Measurements from ENCODE around the gene MAN1C1. TPM values are rescaled to one million over a fixed set of nuclear protein-coding genes. Genes with fewer than 3 reads are reported as not detected.

Gene MAN1C1
- total RNA-seq, 1 donor from 2014 or later = 5.4 TPM

- H3K27me3 Mint-ChIP-seq (ENCODE audit: unreplicated experiment) = no peaks in the 10 kb centered on the region
- DNase-seq = no peak
- H3K27ac Mint-ChIP-seq (ENCODE audit: unreplicated experiment) = no peak overlapping the region
- H3K4me1 Mint-ChIP-seq (ENCODE audit: low read depth, unreplicated experiment) = peaks cover 3% of the 10 kb centered on the region
- no peaks in the 10 kb centered on the region for H3K36me3 Mint-ChIP-seq (ENCODE audit: unreplicated experiment)
- TF ChIP-seq CTCF (IDR thresholded peaks at IDR 0.05; ENCODE audit: partially characterized antibody, unreplicated experiment) = no peak
- no peak overlapping the region for H3K4me3 Mint-ChIP-seq (ENCODE audit: unreplicated experiment)
- H3K9me3 Mint-ChIP-seq (ENCODE audit: unreplicated experiment) = peaks cover 1% of the 10 kb centered on the region
Measured at GRCh38 chr1:25672763-25673409, 56.3 kb downstream of the MAN1C1 start.

GRCh38 chr1:25673456-25673855 is 56.9 kb downstream of the MAN1C1 start:
- Mint-ChIP-seq H3K4me1 (ENCODE audit: low read depth, unreplicated experiment) (peaks cover 3% of the 10 kb centered on the region), H3K27me3 (ENCODE audit: unreplicated experiment) (no peaks in the 10 kb centered on the region), H3K9me3 (ENCODE audit: unreplicated experiment) (peaks cover 1% of the 10 kb centered on the region), H3K4me3 (ENCODE audit: unreplicated experiment) (no peak overlapping the region), H3K27ac (ENCODE audit: unreplicated experiment) (no peak overlapping the region), H3K36me3 (ENCODE audit: unreplicated experiment) (no peaks in the 10 kb centered on the region)
- no peak for TF ChIP-seq CTCF (IDR thresholded peaks at IDR 0.05; ENCODE audit: partially characterized antibody, unreplicated experiment)
- no peak for DNase-seq

GRCh38 chr1:25673962-25674806 is 57.6 kb downstream of the MAN1C1 start:
- DNase-seq = no peak
- Mint-ChIP-seq H3K4me3 (ENCODE audit: unreplicated experiment) (no peak overlapping the region), H3K36me3 (ENCODE audit: unreplicated experiment) (no peaks in the 10 kb centered on the region), H3K4me1 (ENCODE audit: low read depth, unreplicated experiment) (peaks cover 3% of the 10 kb centered on the region), H3K27ac (ENCODE audit: unreplicated experiment) (no peak overlapping the region), H3K9me3 (ENCODE audit: unreplicated experiment) (peaks cover 1% of the 10 kb centered on the region), H3K27me3 (ENCODE audit: unreplicated experiment) (peaks cover 2% of the 10 kb centered on the region)
- TF ChIP-seq CTCF (IDR thresholded peaks at IDR 0.05; ENCODE audit: partially characterized antibody, unreplicated experiment) = no peak

GRCh38 chr1:25674807-25675084 is 58.2 kb downstream of the MAN1C1 start:
- peaks cover 2% of the 10 kb centered on the region for H3K27me3 Mint-ChIP-seq (ENCODE audit: unreplicated experiment)
- H3K36me3 Mint-ChIP-seq (ENCODE audit: unreplicated experiment) = no peaks in the 10 kb centered on the region
- peaks cover 1% of the 10 kb centered on the region for H3K9me3 Mint-ChIP-seq (ENCODE audit: unreplicated experiment)
- H3K27ac Mint-ChIP-seq (ENCODE audit: unreplicated experiment) = no peak overlapping the region
- TF ChIP-seq CTCF (IDR thresholded peaks at IDR 0.05; ENCODE audit: partially characterized antibody, unreplicated experiment) = no peak
- H3K4me3 Mint-ChIP-seq (ENCODE audit: unreplicated experiment) = no peak overlapping the region
- peaks cover 3% of the 10 kb centered on the region for H3K4me1 Mint-ChIP-seq (ENCODE audit: low read depth, unreplicated experiment)
- DNase-seq = no peak
